GM21447 (cell line): Measurements from ENCODE around the gene ZNF23.

Source experiments
- ATAC-seq: cut with Tn5 transposase; IDR thresholded peaks from one replicate; pipeline ENCODE4 v1.9.1; 2021; ENCODE audit not compliant: unreplicated experiment

ZNF23 gene

GRCh38 chr16:71472051-71472450, 10.0 kb upstream of the ZNF23 start:
- ATAC-seq: no peak

GRCh38 chr16:71467810-71468209, 5.8 kb upstream of the ZNF23 start:
- no peak for ATAC-seq

DNA sequence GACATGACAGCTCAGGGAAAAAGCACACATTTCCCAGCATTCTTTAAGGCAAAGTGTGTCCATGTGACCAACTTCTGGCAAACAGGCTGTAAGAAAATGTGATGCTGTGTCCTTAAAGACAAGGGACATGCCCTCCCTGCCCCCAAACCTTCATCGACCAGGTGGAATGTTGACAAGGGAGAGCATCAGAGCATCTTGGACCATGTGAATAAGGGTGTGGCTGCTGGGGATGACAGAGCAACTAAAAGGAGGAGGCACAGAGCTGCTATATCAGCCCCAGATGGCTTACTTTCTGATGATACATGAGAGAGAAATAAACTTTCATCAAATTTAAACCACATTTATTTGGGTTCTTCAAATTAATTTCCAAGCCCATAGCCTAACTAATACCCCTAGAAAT, 2.2 kb upstream of the ZNF23 start:
- no peak for ATAC-seq

- no peak for ATAC-seq
These were observed 1.1 kb downstream of the ZNF23 start for GRCh38 chr16:71460941-71461340.

DNA sequence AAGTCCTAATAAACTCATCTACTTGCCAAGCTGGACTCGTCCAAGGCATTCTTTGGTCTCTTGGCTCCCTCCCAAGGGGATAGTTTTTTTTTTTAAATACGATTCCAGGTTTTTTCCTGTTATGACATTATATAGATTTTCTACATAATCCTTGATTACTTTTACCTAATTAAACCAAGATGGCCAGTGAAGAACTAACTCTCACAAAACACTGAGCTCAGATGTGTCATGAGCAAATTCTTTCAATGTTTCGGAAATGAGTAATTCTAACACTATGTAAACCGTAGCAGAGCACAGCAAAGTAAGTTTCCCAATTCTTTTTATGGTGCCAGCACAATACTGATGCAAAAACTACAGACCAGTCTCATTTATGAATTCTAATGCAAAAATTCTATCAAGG, 1.8 kb downstream of the ZNF23 start:
- ATAC-seq: no peak

DNA sequence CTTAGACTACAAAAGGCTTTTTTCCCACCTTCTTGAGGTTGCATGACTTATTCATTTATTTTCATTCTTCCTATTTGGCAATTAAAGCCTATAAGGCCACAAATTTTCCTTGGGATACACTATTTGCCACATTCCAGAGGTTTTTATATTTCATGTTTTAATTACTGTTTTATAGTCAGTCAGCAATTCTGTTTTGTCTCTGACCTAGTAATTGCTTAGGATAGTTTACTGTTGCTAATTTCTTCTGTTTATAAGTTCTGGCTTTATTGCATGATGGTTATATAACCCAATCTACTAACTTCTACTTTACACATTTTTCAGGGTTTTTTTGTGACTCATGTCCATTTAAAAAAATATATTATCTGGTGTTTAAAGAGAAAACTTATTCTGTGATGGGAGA, 2.5 kb downstream of the ZNF23 start:
- no peak for ATAC-seq

DNA sequence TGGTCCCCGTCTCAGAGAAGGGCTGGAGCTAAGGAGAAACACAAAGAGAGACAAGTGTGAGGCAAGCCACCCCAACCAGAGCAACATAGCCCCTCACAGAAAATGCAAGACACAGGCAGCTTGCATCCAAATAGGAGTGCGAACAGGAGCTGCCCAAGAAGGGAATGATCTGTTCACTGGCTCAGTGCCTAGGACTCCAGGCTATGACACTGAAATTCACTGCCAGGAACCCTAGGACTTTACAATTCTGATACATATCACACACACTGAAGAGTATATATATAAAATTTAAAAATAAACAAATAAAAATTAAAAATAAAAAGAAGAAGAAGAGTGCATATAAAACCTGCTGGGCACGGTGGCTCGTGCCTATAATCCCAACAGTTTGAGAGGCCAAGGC, 5.2 kb downstream of the ZNF23 start:
- no peak for ATAC-seq

- no peak for ATAC-seq
These were observed 9.0 kb downstream of the ZNF23 start for GRCh38 chr16:71453036-71453435.

DNA sequence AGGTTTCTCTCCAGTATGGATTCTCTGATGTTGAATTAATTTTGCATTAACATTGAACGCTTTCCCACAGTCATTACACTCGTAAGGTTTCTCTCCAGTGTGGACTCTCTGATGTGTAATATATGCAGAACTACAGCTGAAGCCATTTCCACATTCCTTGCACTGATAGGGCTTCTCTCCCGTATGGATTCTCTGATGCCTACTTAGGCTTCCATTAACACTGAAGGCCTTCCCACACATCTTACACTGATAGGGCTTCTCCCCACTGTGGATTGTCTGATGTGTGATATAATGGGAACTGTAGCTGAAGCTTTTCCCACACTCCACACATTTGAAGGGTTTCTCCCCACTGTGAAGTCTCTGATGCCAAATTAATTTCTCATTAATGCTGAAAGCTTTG, 13.0 kb downstream of the ZNF23 start:
- ATAC-seq: no peak

DNA sequence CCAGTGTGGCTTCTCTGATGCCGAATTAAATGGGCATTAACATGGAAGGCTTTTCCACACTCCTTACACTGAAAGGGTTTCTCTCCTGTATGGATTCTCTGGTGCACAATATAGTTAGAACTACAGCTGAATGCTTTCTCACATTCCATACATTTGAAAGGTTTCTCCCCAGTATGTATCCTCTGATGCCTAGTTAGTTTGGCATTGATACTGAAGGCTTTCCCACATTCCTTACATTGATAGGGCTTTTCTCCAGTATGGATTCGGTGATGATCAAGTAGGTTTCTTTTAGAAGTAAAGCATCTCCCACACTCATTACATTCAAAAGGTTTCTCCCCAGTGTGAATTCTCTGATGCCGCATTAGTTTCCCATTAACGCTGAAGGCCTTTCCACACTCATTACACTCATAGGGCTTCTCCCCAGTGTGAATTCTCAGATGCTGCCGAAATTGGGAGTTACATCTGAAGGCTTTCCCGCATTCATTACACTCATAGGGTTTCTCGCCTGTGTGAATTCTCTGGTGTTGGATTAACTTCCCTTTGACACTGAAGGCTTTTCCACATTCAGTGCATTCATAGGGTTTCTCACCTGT, 13.7 kb downstream of the ZNF23 start:
- ATAC-seq: no peak

- no peak for ATAC-seq
These were observed 18.3 kb downstream of the ZNF23 start for GRCh38 chr16:71443714-71444113.

GRCh38 chr16:71442051-71442440, 20.0 kb downstream of the ZNF23 start, which contains the start of gene TLE7:
TLE7 (minus strand) TSS chr16:71442054; CDS start chr16:71433324, 8,730 bp downstream.
- no peak for ATAC-seq

DNA sequence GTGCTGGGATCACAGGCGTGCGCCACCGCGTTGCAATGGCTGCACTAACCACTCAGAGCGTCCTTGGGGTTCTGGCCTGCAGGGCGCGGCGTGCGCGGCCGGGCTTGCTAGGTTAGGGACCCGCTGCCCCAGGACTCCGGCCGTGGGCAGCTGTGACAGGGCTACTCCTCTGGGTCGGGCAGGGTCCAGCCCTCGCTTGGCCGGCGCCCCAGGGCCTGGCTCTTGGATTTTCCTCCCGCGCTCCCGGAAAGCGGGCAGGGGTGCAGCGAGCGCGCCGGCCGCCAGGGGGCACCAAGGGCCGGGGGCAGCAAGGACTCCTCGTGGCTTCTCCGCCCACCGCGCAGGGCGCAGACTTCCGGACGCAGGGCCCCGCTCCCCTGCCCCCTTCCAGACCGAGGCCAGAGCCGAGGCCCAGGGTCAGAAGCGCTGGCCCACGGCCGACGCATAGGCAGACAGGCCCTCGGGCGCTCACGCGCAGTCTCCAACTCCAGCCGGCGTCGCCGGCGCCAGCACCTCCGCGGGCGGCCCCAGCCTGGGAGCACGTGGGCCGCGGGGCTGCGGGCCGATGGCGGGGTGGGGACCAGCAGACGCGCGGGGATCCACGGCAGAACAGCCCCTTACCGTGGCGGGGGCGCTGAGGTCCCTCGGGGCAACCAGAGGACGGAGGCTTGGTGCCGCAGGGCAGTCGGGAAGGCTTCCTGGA, 20.5 kb downstream of the ZNF23 start:
- no peak for ATAC-seq

GRCh38 chr16:71440669-71441347, 21.2 kb downstream of the ZNF23 start:
- no peak for ATAC-seq

GRCh38 chr16:71439523-71439922, 22.5 kb downstream of the ZNF23 start:
- ATAC-seq: no peak

GRCh38 chr16:71436473-71436872, 25.6 kb downstream of the ZNF23 start:
- ATAC-seq: no peak

DNA sequence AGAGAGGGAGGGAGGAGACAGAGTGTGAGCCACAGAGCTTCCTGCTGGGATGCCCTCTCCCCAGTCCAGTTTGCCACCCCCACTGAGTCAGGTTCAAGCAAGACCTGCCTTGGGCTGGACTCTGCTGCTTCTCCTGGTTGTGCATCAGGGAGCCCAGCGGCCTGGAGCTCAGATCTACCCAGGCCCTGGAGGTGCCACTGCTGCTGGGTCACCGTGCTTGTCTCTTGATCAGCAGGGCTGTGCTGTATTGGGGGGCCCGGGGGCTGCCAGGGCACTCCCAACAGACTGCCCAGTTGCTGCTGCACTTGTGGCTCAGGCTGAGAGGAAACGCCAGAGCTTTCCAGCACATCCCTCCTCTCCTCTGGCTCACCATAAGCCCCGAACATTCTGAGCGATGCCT, 29.1 kb downstream of the ZNF23 start:
- no peak for ATAC-seq

- no peak for ATAC-seq
These were observed 30.1 kb downstream of the ZNF23 start for GRCh38 chr16:71431991-71432390.

DNA sequence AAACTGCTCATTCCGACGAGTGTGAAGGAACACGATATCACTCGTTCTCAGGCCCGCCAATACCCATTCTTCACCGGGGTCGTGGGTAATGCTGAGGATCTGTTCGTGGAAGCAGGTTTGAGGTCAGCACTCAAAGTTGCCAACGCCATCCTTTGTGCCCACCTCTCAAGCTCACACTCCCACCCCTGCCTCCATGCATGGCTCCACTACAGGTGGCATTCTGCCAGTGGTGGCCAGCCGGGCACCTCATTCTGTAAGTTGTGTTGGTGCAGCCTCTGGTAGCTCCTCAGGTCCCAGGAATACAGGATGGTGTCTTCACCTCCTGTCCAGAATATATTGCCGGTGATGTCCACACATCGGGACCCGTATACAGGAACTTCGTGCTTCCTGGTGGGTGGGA, 30.9 kb downstream of the ZNF23 start:
- no peak for ATAC-seq

DNA sequence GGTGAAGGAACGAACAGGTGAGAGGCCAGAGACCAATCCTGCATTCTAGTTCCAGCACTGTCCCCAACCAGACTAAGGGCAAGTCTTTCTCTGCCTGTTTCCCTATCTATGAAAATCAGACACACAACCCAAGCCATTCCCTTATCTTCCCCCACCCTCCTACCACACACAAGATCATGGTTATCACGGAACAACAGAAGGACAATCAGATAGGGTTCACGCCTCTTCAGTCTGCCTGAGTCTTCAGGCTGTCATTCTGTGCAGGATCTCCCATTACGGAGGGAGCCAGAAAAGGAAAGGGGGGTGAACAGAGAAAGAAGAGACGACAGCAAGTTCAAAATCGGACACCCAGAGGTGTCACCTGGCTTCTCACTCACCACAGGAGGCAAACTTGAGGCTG, 31.3 kb downstream of the ZNF23 start:
- no peak for ATAC-seq

DNA sequence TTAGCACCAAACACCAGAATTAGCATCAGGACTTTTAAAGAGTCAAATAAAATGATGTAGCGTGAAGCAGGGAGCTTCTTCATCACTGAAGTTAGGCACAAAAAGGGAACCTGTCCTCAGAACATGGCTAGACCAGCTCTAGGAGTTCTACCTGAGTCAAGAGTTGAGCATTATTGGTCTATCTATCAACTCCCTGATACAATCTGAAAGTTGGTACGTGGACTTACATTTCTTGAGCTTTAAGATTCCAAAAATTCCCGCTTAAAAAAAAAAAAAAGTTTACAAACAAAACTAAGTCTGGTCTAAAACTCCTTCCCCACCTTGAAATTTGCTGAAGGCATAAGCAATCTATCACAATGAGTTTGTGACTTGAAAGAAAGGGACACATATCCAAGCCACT, 32.5 kb downstream of the ZNF23 start:
- no peak for ATAC-seq

DNA sequence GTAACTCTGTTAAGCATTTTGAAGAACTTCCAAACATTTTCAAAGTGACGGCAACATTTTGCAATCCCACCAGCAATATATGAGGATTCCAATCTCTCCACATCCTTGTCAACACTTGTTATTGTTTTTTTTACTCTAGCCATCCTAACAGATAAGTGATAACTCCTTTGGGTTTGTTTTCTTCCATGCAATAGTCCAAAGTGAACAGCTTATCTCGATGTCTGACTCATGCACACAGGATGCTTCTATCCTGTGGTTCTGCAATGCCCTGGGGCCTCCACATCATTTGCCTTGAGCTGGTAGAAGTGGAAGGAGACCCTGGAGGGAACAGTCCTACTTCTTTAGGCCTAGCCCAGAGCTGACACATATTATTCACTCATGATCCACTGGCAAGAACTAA, 33.2 kb downstream of the ZNF23 start:
- no peak for ATAC-seq
